ENCODE results near the gene DISC1.

Gene DISC1

GRCh38 chr1:231735411-231735810 lies 108.8 kb downstream of the DISC1 start (continued):
- TF ChIP-seq, protein P1, sequence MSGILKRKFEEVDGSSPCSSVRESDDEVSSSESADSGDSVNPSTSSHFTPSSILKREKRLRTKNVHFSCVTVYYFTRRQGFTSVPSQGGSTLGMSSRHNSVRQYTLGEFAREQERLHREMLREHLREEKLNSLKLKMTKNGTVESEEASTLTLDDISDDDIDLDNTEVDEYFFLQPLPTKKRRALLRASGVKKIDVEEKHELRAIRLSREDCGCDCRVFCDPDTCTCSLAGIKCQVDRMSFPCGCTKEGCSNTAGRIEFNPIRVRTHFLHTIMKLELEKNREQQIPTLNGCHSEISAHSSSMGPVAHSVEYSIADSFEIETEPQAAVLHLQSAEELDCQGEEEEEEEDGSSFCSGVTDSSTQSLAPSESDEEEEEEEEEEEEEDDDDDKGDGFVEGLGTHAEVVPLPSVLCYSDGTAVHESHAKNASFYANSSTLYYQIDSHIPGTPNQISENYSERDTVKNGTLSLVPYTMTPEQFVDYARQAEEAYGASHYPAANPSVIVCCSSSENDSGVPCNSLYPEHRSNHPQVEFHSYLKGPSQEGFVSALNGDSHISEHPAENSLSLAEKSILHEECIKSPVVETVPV (CRISPR knock-in tag; IDR thresholded peaks at IDR 0.05): no peak
- TF ChIP-seq ESRRG (CRISPR knock-in tag; IDR thresholded peaks at IDR 0.05): no peak

- ATAC-seq: no peak
- no peak for TF ChIP-seq ZFP30 (CRISPR knock-in tag; IDR thresholded peaks at IDR 0.05)
Observed at GRCh38 chr1:231735941-231736340, 109.4 kb downstream of the DISC1 start.

GRCh38 chr1:231736464-231736863 lies 109.9 kb downstream of the DISC1 start:
- TF ChIP-seq POU6F1 (CRISPR knock-in tag; IDR thresholded peaks at IDR 0.05; ENCODE audit: borderline replicate concordance, low read depth) (no peak), ARNTL (CRISPR knock-in tag; IDR thresholded peaks at IDR 0.05; ENCODE audit: borderline replicate concordance, low read depth) (no peak), TOX (CRISPR knock-in tag; IDR thresholded peaks at IDR 0.05; ENCODE audit: borderline replicate concordance) (no peak), TCF4 (CRISPR knock-in tag; IDR thresholded peaks at IDR 0.05; ENCODE audit: borderline replicate concordance) (no peak), ZFP30 (CRISPR knock-in tag; IDR thresholded peaks at IDR 0.05) (no peak), BACH2 (CRISPR knock-in tag; IDR thresholded peaks at IDR 0.05; ENCODE audit: borderline replicate concordance) (no peak)
- TF ChIP-seq, protein P1 (CRISPR knock-in tag; IDR thresholded peaks at IDR 0.05): no peak
- ATAC-seq: no peak

DNA sequence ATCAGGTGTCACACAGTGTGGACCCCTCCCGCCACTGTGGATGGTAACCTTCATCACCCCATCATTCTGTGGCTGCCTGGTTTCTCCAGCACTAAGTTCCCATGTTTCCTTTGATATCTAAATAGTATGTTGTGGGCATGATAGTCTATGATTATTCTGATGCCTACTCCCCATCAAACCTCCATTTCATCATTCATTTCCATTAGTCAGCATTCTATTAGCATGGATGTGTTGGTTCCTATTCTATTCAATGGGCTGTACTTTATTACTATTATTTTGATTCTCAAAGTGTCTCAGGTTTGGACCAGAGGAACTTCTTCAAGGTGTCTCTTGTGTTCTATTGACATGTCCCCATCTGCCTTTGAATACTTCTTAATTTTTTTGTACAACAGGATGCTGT lies 112.0 kb downstream of the DISC1 start:
- TF ChIP-seq, protein P2, sequence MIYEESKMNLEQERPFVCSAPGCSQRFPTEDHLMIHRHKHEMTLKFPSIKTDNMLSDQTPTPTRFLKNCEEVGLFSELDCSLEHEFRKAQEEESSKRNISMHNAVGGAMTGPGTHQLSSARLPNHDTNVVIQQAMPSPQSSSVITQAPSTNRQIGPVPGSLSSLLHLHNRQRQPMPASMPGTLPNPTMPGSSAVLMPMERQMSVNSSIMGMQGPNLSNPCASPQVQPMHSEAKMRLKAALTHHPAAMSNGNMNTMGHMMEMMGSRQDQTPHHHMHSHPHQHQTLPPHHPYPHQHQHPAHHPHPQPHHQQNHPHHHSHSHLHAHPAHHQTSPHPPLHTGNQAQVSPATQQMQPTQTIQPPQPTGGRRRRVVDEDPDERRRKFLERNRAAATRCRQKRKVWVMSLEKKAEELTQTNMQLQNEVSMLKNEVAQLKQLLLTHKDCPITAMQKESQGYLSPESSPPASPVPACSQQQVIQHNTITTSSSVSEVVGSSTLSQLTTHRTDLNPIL (CRISPR knock-in tag; IDR thresholded peaks at IDR 0.05; ENCODE audit: low read depth): no peak
- TF ChIP-seq PPARA (CRISPR knock-in tag; IDR thresholded peaks at IDR 0.05; ENCODE audit: borderline replicate concordance) (no peak), ISL1 (CRISPR knock-in tag; IDR thresholded peaks at IDR 0.05) (no peak), BACH2 (CRISPR knock-in tag; IDR thresholded peaks at IDR 0.05; ENCODE audit: borderline replicate concordance) (no peak), OSR1 (CRISPR knock-in tag; IDR thresholded peaks at IDR 0.05) (no peak), ZNF565 (CRISPR knock-in tag; conservative IDR thresholded peaks at IDR 0.05; ENCODE audit: low read depth) (no peak), PATZ1 (CRISPR knock-in tag; IDR thresholded peaks at IDR 0.05; ENCODE audit: borderline replicate concordance) (no peak), ZNF8 (CRISPR knock-in tag; IDR thresholded peaks at IDR 0.05) (no peak), RARB (CRISPR knock-in tag; IDR thresholded peaks at IDR 0.05) (no peak), ZNF70 (CRISPR knock-in tag; IDR thresholded peaks at IDR 0.05) (no peak)
- TF ChIP-seq, protein P3, sequence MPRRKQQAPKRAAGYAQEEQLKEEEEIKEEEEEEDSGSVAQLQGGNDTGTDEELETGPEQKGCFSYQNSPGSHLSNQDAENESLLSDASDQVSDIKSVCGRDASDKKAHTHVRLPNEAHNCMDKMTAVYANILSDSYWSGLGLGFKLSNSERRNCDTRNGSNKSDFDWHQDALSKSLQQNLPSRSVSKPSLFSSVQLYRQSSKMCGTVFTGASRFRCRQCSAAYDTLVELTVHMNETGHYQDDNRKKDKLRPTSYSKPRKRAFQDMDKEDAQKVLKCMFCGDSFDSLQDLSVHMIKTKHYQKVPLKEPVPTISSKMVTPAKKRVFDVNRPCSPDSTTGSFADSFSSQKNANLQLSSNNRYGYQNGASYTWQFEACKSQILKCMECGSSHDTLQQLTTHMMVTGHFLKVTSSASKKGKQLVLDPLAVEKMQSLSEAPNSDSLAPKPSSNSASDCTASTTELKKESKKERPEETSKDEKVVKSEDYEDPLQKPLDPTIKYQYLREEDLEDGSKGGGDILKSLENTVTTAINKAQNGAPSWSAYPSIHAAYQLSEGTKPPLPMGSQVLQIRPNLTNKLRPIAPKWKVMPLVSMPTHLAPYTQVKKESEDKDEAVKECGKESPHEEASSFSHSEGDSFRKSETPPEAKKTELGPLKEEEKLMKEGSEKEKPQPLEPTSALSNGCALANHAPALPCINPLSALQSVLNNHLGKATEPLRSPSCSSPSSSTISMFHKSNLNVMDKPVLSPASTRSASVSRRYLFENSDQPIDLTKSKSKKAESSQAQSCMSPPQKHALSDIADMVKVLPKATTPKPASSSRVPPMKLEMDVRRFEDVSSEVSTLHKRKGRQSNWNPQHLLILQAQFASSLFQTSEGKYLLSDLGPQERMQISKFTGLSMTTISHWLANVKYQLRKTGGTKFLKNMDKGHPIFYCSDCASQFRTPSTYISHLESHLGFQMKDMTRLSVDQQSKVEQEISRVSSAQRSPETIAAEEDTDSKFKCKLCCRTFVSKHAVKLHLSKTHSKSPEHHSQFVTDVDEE (CRISPR knock-in tag; IDR thresholded peaks at IDR 0.05): no peak
- TF ChIP-seq, protein P1 (CRISPR knock-in tag; IDR thresholded peaks at IDR 0.05): no peak
- no peak for ATAC-seq
